NOMO-1 treated with DMSO at 0.1 percent for 48 hours (cell line): ENCODE results near the gene NCOR2.

Experiments used
- DNase-seq: peaks from one replicate; lab custom pipeline; 2025; ENCODE audit not compliant: unreplicated experiment; lab: John Stamatoyannopoulos, UW

NCOR2 gene

GRCh38 chr12:124544983-124545382 is 22.4 kb downstream of the NCOR2 start:
- no peak for DNase-seq

DNA sequence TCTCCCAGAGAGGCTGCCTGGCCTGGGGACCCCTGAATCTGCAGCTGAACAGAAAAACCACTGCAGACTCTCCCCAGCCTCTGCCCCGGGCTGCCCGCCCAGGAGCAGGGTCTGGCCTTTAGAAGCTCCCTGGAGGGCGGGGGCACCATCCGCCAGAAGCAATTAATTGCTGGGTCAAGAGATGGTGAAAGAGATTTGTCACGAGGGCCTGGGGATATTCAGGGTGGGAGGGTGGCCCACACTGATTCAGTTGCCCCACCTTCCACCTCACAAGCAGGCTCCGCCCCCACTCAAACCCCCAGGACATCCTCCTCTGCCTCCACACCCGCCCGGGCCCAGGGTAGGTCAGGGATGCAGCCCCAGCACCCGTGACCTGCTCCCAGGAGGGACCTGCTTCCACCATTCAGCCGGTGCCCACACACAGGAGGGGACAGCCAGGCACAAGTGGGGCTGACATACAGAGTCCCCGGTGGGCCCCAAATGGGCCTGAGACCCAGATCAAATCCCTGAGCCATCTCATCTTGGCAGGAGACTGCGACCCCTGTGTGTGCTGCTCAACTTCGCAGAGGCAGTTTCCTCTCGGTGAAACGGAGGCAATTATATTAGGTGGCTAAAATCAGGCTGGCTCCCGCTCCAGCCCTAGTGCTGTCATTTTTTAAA is 23.0 kb downstream of the NCOR2 start:
- DNase-seq, result no peak

GRCh38 chr12:124543590-124544310 is 23.7 kb downstream of the NCOR2 start:
- peak; percentile 7 for DNase-seq

GRCh38 chr12:124543052-124543589 is 24.3 kb downstream of the NCOR2 start:
- DNase-seq, result peak; percentile 1

DNA sequence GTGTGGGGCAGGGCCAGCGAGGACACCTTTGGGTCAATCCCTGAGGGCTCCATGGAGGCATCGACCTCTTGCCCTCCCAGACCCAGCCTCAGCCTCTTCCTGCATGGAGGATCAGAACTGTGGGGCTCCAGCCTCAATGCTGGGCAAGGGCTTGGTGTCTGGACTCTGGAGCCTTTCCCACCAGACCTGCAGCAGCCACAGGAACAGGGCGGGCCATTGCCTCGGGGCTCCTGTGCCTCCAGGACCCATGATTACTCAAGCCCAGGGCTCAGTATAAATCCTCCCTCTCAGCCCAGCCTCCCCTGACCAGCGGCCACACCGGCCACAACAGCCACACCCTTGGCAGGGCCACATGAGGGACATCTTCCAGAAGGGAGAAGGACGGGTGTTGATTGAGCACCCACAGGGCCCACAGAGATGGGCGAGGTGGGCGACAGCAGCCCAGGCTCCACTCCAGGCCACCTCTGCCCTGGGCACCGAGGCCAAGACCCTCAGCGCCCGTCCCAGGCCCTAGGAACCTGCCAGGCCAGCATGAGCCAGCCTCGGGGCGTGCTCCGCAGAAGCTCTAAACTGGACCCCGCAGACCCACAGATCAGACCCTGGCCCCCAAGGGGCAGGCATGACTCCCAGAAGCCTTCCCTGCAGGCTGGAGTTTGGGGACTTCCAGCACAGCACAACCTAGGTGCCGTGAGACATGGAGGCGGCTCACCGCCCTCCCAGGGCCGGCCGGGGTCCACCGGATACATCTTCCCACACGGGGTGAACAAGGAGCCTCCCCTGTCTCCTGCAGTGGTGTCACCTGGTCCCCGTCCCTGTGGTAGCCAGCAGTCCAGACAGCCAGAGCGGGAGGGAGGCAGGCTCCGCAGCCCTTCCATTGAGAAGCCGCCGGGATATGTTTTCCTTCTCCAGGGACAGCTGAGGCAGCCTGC is 25.1 kb downstream of the NCOR2 start:
- no peak for DNase-seq

DNA sequence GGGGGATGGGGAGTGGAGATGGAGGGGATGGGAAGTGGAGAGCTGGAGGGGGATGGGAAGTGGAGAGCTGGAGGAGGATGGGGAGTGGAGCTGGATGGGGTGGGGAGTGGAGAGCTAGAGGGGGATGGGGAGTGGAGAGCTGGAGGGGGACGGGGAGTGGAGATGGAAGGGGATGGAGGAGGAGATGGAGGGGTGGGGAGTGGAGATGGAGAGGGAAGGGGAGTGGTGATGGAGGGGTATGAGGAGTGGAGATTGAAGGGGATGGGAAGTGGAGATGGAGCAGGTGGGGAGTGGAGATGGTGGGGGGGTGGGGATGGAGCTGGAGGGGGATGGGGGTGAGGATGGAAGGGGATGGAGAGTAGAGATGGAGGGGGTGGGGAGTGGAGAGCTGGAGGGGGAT is 26.1 kb downstream of the NCOR2 start:
- no peak for DNase-seq

DNA sequence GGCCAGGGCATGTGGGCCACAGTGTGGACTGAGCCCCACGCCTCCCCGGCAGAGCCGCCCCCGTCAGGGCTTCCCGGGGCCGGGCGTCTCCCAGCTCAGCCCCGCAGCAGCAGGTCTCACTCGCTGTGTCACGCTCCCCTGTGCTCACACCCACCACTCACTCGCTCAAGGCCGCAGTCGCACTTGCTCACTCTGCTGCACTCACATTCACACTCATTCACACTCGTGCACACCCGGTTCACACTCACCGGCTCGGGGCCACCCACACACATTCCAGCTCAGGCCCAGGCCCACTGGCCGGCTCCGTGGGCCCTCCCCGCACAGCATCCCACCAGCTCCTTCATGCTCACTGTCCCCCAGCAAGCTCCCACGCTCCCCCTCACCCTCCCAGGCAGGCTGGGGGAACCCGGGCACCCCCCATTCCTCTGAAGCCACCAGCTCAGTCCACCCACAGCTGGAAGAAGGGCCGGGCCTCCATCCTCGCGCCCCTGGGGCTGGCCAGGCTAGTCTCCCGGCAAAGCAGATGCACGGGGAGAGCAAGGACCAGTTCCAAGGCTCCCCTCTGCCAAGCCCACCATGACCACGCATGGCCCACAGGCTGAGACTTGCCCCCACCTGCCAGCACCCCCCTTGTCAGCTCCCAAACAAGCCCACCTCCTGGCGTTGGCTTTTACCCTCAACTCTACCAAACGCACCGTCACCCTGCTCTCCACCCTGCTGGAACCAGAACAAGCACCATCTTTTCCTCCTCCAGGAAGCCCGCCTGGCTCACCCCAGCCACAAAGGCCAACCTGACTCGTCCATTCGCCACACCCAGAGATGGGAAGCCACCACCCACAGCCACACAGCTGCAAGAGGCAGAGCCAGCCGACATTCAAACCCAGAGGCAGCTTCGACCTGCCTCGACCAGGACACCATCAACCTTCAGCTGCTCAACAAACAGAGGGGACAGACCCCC is 28.0 kb downstream of the NCOR2 start:
- DNase-seq, result no peak

- DNase-seq, result peak; percentile 22
Measured at GRCh38 chr12:124538194-124539082, 29.0 kb downstream of the NCOR2 start.

DNA sequence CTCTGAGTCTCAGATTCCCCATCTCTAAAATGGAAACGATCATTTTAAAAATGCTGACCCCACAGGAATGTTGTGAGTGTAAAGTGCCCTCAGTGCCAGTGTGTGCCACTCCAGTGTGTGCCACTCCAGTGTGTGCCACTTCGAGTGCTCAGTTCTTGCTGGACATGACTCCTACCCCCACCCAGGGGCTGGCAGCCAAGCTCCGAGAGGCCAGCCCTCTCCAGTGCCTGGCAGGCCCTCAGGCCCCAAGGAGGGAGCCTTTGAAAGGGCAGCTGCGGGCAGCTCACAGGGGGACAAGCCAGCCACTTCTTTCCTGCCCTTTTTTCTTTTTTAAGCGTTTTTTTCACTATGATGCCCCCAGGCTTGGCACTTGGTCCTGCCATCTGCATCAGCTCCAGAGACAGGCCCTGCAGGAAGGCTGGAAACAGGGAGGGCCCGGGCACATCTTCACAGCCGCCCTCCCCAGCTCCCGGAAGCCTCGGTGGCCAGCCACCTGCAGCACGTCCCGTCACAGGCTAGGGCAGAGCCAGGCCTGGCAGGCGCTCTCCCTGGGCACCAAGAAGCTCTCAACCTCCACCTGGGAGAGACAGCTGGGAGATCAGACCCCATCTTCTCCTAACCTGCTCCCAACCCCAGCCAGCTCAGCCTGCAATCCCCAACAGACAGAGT is 29.8 kb downstream of the NCOR2 start:
- no peak for DNase-seq

- no peak for DNase-seq
Measured at GRCh38 chr12:124536641-124537040, 30.8 kb downstream of the NCOR2 start.

- no peak for DNase-seq
Measured at GRCh38 chr12:124534776-124535740, 32.4 kb downstream of the NCOR2 start.

- DNase-seq, result no peak
Measured at GRCh38 chr12:124533456-124533855, 34.0 kb downstream of the NCOR2 start.

GRCh38 chr12:124532967-124533366 is 34.4 kb downstream of the NCOR2 start:
- no peak for DNase-seq

- DNase-seq, result no peak
Measured at GRCh38 chr12:124532331-124532750, 35.1 kb downstream of the NCOR2 start.

- no peak for DNase-seq
Measured at GRCh38 chr12:124531906-124532305, 35.5 kb downstream of the NCOR2 start.

DNA sequence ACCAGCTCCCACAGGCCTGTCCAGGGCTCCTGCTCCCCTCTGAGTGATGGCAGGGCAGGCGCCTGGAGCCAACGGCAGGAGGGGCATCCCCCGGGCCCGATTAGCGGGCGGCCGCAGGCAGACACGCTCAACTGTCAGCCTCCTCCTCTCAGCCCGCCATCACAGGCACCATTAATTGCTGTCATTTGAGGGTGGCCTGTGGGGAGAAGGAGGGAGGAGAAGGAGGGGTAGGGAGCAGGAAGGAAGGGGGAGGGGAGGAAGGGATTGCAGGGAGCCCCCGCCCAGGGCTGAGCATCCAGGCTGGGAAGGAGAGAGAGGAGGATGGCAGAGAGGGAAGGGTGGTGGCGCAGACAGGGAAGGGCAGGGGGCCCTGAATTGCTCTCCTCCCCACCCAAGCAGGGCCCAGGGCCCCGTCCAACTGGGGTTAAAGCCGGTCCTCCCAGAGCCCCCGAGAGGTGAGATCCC is 36.1 kb downstream of the NCOR2 start:
- no peak for DNase-seq

- DNase-seq, result no peak
Measured at GRCh38 chr12:124530637-124531263, 36.7 kb downstream of the NCOR2 start.
